ENCODE data around the gene FER. TPM values are rescaled to one million over a fixed set of nuclear protein-coding genes. Genes with fewer than 3 reads are reported as not detected.
A peak's percentile ranks its signal among the peaks of the same experiment; 100 is the strongest.

Gene FER
- polyA plus RNA-seq, 3 donors: 2.4 to 14.7 (median 6.2) TPM

DNA sequence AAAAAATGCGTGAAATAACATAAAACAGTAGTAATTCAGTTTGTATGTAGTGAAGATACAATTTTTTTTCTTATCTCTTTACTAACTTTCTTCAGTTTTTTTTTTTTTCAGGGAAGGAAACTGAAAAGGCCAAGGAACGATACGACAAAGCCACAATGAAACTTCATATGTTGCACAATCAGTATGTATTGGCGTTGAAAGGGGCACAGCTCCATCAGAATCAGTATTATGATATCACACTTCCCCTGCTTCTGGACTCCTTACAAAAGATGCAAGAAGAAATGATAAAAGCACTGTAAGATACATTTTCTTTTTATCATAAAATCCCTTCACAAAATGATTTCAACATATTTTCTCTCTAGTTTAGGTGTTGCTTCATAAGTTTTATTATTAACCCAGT is 120.0 kb downstream of the FER start:
- intact Hi-C loops (cut with micrococcal nuclease): no loop called here
- no CpG with 5 or more reads among the region's 4 CpGs for WGBS (ENCODE audit: insufficient coverage)
- peak; percentile 11 to 38 (median 34) for DNase-seq
- H3K27me3 Mint-ChIP-seq (ENCODE audit: low read depth in 3 of 3): no peaks in the 10 kb centered on the region
- peak overlapping the region in 1 of 2 donors; percentile 4 for H3K4me3 Mint-ChIP-seq
- Histone ChIP-seq H3K4me3 (replicated peaks in 1 of 3; ENCODE audit: low read depth in 2 of 3, low read length in 3 of 3) (peak overlapping the region in 1 of 3 experiments; percentile 38), H4K20me1 (ENCODE audit: insufficient read depth, low read length) (no peaks in the 10 kb centered on the region), H3K9ac (ENCODE audit: insufficient read depth, low read length, poor library complexity, severe bottlenecking) (no peak overlapping the region), H3K36me3 (replicated peaks in 1 of 2; ENCODE audit: control insufficient read depth in 1 of 2, insufficient read depth in 2 of 2, low read length in 2 of 2) (no peaks in the 10 kb centered on the region), H2AFZ (ENCODE audit: insufficient read depth, low read depth, low read length, poor library complexity, severe bottlenecking) (no peak overlapping the region), H3K4me2 (replicated peaks; ENCODE audit: extremely low read depth, low read length, poor library complexity, severe bottlenecking) (peak overlapping the region; percentile 55), H3K4me1 (ENCODE audit: control insufficient read depth in 1 of 2, insufficient read depth in 2 of 2, low read length in 2 of 2) (peaks cover 14 to 23% of the 10 kb centered on the region in 2 donors), H3K27ac (ENCODE audit: low read depth in 1 of 2, low read length in 2 of 2) (peak overlapping the region in 1 of 2 donors; percentile 63), H3K9me3 (replicated peaks in 1 of 2; ENCODE audit: control insufficient read depth in 1 of 2, insufficient read depth in 1 of 2, low read length in 2 of 2) (no peaks in the 10 kb centered on the region), H3K79me2 (ENCODE audit: insufficient read depth, low read length) (no peaks in the 10 kb centered on the region), H3K27me3 (ENCODE audit: control insufficient read depth in 2 of 2, insufficient read depth in 2 of 2, low read length in 2 of 2) (no peaks in the 10 kb centered on the region)
- peaks cover 26% of the 10 kb centered on the region for H3K4me1 Mint-ChIP-seq
- H3K9me3 Mint-ChIP-seq: peaks cover 0 to 2% (median 0%) of the 10 kb centered on the region in 7 donors
- peaks cover 4 to 9% of the 10 kb centered on the region in 2 donors for H3K36me3 Mint-ChIP-seq
- TF ChIP-seq, protein P1, sequence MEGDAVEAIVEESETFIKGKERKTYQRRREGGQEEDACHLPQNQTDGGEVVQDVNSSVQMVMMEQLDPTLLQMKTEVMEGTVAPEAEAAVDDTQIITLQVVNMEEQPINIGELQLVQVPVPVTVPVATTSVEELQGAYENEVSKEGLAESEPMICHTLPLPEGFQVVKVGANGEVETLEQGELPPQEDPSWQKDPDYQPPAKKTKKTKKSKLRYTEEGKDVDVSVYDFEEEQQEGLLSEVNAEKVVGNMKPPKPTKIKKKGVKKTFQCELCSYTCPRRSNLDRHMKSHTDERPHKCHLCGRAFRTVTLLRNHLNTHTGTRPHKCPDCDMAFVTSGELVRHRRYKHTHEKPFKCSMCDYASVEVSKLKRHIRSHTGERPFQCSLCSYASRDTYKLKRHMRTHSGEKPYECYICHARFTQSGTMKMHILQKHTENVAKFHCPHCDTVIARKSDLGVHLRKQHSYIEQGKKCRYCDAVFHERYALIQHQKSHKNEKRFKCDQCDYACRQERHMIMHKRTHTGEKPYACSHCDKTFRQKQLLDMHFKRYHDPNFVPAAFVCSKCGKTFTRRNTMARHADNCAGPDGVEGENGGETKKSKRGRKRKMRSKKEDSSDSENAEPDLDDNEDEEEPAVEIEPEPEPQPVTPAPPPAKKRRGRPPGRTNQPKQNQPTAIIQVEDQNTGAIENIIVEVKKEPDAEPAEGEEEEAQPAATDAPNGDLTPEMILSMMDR (IDR thresholded peaks at IDR 0.05): no peak
- H3K27ac Mint-ChIP-seq: peak overlapping the region in 1 of 7 donors; percentile 37

DNA sequence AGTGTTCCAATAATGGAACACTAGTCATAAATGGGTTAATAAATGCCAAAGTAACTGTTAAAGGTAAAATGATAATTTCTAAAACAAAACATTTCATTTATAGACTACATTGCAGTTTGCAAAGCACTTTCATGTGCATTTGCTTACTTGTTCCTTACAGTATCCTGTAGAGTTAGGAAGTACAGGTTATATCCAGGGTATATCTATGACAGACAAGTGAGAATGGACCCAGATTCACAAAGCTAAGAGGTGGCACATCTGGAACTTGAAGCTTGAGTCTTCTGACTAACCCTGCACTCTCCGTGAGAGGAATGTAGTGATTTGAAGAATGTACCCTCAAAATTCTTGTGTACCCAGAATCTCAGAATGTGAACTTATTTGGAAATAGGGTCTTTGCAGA is 121.4 kb downstream of the FER start:
- Histone ChIP-seq H3K4me2 (replicated peaks; ENCODE audit: extremely low read depth, low read length, poor library complexity, severe bottlenecking) (no peak overlapping the region), H3K79me2 (ENCODE audit: insufficient read depth, low read length) (no peaks in the 10 kb centered on the region), H3K36me3 (replicated peaks in 1 of 2; ENCODE audit: control insufficient read depth in 1 of 2, insufficient read depth in 2 of 2, low read length in 2 of 2) (no peaks in the 10 kb centered on the region), H3K9ac (ENCODE audit: insufficient read depth, low read length, poor library complexity, severe bottlenecking) (no peak overlapping the region), H3K4me1 (ENCODE audit: control insufficient read depth in 1 of 2, insufficient read depth in 2 of 2, low read length in 2 of 2) (peaks cover 14 to 23% of the 10 kb centered on the region in 2 donors), H4K20me1 (ENCODE audit: insufficient read depth, low read length) (no peaks in the 10 kb centered on the region), H3K9me3 (replicated peaks in 1 of 2; ENCODE audit: control insufficient read depth in 1 of 2, insufficient read depth in 1 of 2, low read length in 2 of 2) (no peaks in the 10 kb centered on the region), H3K27ac (ENCODE audit: low read depth in 1 of 2, low read length in 2 of 2) (no peak overlapping the region), H3K4me3 (replicated peaks in 1 of 3; ENCODE audit: low read depth in 2 of 3, low read length in 3 of 3) (no peak overlapping the region), H3K27me3 (ENCODE audit: control insufficient read depth in 2 of 2, insufficient read depth in 2 of 2, low read length in 2 of 2) (no peaks in the 10 kb centered on the region), H2AFZ (ENCODE audit: insufficient read depth, low read depth, low read length, poor library complexity, severe bottlenecking) (no peak overlapping the region)
- Mint-ChIP-seq H3K9me3 (peaks cover 0 to 2% (median 0%) of the 10 kb centered on the region in 7 donors), H3K27ac (peak overlapping the region in 1 of 7 donors; percentile 35), H3K27me3 (ENCODE audit: low read depth in 3 of 3) (no peaks in the 10 kb centered on the region), H3K4me1 (peaks cover 26% of the 10 kb centered on the region), H3K36me3 (peaks cover 8 to 12% of the 10 kb centered on the region in 2 donors), H3K4me3 (no peak overlapping the region)
- intact Hi-C loops (cut with micrococcal nuclease): no loop called here
- no CpG with 5 or more reads among the region's 1 CpG for WGBS (ENCODE audit: insufficient coverage)
- TF ChIP-seq, protein P1 (IDR thresholded peaks at IDR 0.05): no peak
- DNase-seq: no peak

All from CD14-positive monocyte (primary cell).